ENCODE measurements around the gene PPDPF.

PPDPF gene

DNA sequence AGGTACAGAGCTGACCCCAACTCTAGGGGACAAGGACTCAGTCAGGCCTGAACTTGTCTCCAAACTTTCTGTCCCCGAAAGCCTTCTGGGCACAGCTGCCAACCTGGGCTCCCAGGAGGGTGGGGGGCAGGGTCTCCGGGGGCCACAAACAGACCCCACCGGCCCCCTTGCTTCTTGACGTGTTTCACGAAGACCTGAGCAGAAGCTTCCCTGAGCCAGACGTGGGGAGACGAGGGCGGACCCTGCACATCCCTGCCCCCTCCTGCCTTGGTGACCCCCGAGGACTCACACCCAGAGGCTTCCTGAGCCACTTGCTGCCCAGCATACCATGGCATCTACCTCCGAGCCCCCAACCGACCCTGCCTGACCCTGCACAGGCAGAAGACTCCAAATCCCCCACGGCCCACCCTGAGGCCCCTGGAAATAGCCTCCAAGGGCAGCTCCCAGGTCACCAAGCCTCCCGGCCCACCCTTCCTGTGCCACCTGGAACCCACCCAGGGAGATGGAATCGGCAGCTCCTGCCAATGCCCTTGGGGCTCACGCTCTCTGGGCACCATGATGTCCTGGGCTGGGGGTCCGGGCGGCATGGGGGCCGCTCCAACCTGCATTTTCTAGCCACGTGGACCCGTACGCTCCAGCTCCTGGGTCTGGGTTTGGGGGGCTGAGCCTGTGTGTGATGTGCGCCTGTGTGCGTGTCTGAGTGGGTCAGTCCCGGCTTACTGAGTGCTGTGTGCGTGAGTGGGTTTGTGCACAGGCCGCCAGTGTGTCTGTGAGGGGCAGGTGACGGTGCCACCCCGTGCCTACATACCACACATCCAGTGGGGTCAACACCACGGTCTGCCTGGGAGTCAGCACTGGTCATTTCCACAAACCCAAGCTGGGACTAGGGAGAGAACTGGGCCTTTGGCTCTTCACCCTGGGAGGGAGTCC lies 19.1 kb downstream of the PPDPF start:
- no peak for TF ChIP-seq CTCF (conservative IDR thresholded peaks at IDR 0.05; ENCODE audit: low read depth, low read length)

DNA sequence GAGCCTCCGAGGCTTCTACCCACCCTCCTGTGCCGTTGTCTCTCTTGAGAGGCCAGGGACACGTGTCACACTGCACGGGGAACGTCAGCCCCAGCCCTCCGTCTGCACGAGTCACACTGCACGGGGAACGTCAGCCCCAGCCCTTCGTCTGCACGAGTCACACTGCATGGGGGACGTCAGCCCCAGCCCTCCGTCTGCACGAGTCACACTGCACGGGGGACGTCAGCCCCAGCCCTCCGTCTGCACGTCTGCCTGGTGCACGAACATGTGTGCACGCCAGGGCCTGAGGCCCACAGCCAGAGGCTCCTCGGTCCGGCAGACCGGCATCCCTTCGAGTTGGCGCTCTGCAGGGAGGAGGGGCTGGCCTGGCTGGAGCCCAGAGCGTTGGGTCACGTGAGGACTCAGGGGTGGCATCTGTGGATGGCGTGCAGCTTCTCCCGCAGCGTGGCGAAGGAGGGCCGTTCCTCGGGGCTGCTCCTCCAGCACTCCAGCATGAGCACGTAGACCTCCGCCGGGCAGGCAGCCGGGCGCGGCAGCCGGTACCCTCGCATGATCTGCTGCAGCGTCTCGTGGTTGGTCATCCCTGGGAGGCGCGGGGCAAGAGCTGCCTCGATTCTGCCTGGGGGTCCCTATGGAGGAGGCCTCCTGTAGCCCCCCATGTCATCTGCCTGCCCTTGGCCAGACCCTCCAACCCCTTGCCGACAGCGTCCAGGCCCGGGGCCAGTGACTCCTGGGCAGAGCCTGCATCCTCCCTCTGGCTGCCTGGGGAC lies 20.0 kb downstream of the PPDPF start:
- DNase-seq (ENCODE audit: low read depth) = no peak
- H3K4me3 ChIP-seq (ENCODE audit: low read length) = no peak overlapping the region
- no peak for TF ChIP-seq CTCF (conservative IDR thresholded peaks at IDR 0.05; ENCODE audit: low read depth, low read length)

More for the DNA sequence above, 19.1 kb downstream of the PPDPF start:
- no peak for DNase-seq (ENCODE audit: low read depth)
- no peak overlapping the region for H3K4me3 ChIP-seq (ENCODE audit: low read length)

- TF ChIP-seq CTCF (conservative IDR thresholded peaks at IDR 0.05; ENCODE audit: low read depth, low read length) = no peak
- no peak overlapping the region for H3K4me3 ChIP-seq (ENCODE audit: low read length)
Observed at GRCh38 chr20:63541371-63541770, 20.8 kb downstream of the PPDPF start.

DNA sequence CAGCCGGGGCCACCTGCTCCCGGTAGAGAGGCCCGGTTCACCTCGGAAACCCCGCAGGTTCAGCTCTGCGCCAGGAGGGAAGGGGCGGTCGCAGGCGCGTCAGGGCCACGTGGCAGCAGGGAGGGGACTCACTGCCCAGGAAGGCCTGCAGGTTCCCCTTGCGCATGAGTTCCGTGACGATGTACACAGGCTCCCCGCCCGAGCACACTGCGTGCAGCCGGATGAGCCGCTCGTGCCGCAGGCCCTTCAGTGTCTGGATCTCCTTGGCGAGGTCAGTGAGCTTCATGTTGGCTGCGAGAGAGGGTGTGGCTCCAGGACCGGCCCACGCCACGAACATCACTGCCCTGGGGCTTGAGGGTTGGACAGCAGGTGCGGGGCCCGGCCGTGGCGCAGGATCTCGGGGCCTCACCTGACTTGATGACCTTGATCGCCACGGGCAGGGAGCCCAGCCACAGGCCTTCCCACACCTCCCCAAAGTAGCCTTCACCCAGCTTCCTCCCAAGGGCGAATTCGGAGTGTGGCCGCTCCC lies 21.5 kb downstream of the PPDPF start:
- H3K4me3 ChIP-seq (ENCODE audit: low read length) = no peak overlapping the region
- TF ChIP-seq CTCF (conservative IDR thresholded peaks at IDR 0.05; ENCODE audit: low read depth, low read length) = no peak
- DNase-seq (ENCODE audit: low read depth) = no peak

More at GRCh38 chr20:63541371-63541770, 20.8 kb downstream of the PPDPF start:
- DNase-seq (ENCODE audit: low read depth) = no peak

GRCh38 chr20:63542696-63543095 lies 22.1 kb downstream of the PPDPF start:
- no peak for TF ChIP-seq CTCF (conservative IDR thresholded peaks at IDR 0.05; ENCODE audit: low read depth, low read length)
- H3K4me3 ChIP-seq (ENCODE audit: low read length) = no peak overlapping the region
- DNase-seq (ENCODE audit: low read depth) = no peak

GRCh38 chr20:63543131-63543530 lies 22.6 kb downstream of the PPDPF start:
- no peak for TF ChIP-seq CTCF (conservative IDR thresholded peaks at IDR 0.05; ENCODE audit: low read depth, low read length)
- no peak for DNase-seq (ENCODE audit: low read depth)
- H3K4me3 ChIP-seq (ENCODE audit: low read length) = no peak overlapping the region

Measured in retinal pigment epithelial cell (primary cell).